Measurements from ENCODE around the gene DENND4C. TPM values are rescaled to one million over a fixed set of nuclear protein-coding genes. Genes with fewer than 3 reads are reported as not detected.

The DENND4C gene
- total RNA-seq, 1 experiment from 2014 or later = 26.6 TPM

- no peaks in the 10 kb centered on the region for H3K9me3 ChIP-seq (ENCODE audit: control insufficient read depth, low read depth, low read length)
- no peak overlapping the region for H3T11ph ChIP-seq (ENCODE audit: low read length)
- Mint-ChIP-seq H3K27ac (no peak overlapping the region), H3K4me3 (no peak overlapping the region), H3K36me3 (ENCODE audit: insufficient read depth in 1 of 3, low read depth in 3 of 3) (peaks cover 6 to 26% (median 9%) of the 10 kb centered on the region in 3 experiments; a peak in 6 of 7 replicates), H3K4me1 (peaks cover 19 to 22% of the 10 kb centered on the region in 2 experiments), H3K27me3 (ENCODE audit: low read depth) (peaks cover 14% of the 10 kb centered on the region), H3K9me3 (peaks cover 12 to 20% of the 10 kb centered on the region in 2 experiments)
- no peak for TF ChIP-seq CTCF (conservative IDR thresholded peaks at IDR 0.05)
- no peak overlapping the region for H2AFZ ChIP-seq (ENCODE audit: low read length)
- peaks cover 17% of the 10 kb centered on the region for H3K23me2 ChIP-seq (ENCODE audit: insufficient read length, low read depth, low read length, poor library complexity, severe bottlenecking)
- H3K79me2 ChIP-seq (ENCODE audit: insufficient read depth, low read length) = no peaks in the 10 kb centered on the region; the same call in 1 of the 2 replicates
- H3K9ac ChIP-seq (ENCODE audit: extremely low read depth, insufficient read length, low read length) = no peak overlapping the region
- H3K27me3 ChIP-seq (ENCODE audit: insufficient read depth, low read length) = peaks cover 3% of the 10 kb centered on the region; the same call in 1 of the 2 replicates
- H3K4me1 ChIP-seq (ENCODE audit: insufficient read depth, low read length) = 0 out of 2 replicates have a peak, but pooled peaks cover 5% of the 10 kb centered on the region
- no peak overlapping the region for H2AK5ac ChIP-seq (ENCODE audit: insufficient read length, low read length)
- H2BK12ac ChIP-seq (ENCODE audit: insufficient read length, low read depth, low read length) = no peak overlapping the region
- no peak overlapping the region for H4K91ac ChIP-seq (ENCODE audit: insufficient read length, low read depth, low read length)
- no peak overlapping the region for H2BK20ac ChIP-seq (ENCODE audit: low read depth, low read length, poor library complexity, severe bottlenecking)
- no peak overlapping the region for H3K4ac ChIP-seq (ENCODE audit: low read depth, low read length)
- H4K5ac ChIP-seq (ENCODE audit: insufficient read length, low read depth, low read length) = no peak overlapping the region
- H4K20me1 ChIP-seq (ENCODE audit: control insufficient read depth, insufficient read depth, insufficient read length) = no peaks in the 10 kb centered on the region
- H3K14ac ChIP-seq (ENCODE audit: insufficient read depth, low read length) = no peak overlapping the region
- no peak overlapping the region for H4K8ac ChIP-seq (replicated peaks; ENCODE audit: insufficient read length, low read depth, low read length)
- no peak overlapping the region for H3K27ac ChIP-seq (ENCODE audit: insufficient read length, low read depth, low read length)
- no peak overlapping the region for H2BK5ac ChIP-seq (ENCODE audit: insufficient read length, low read length)
- H3K18ac ChIP-seq (ENCODE audit: insufficient read length, low read depth, low read length) = no peak overlapping the region
- no peak overlapping the region for H2BK120ac ChIP-seq (ENCODE audit: low read depth, low read length, poor library complexity, severe bottlenecking)
- no peak overlapping the region for H2BK15ac ChIP-seq (ENCODE audit: low read depth, low read length)
- DNase-seq = no peak
- H3K56ac ChIP-seq (ENCODE audit: insufficient read length, low read depth, low read length) = no peak overlapping the region
- no peak overlapping the region for H3K4me2 ChIP-seq (ENCODE audit: insufficient read depth, insufficient read length, low read length)
- no CpG with 5 or more reads among the region's 1 CpG for WGBS (ENCODE audit: extremely low coverage, insufficient read length, low lambda C conversion rate)
- no peak overlapping the region for H3K23ac ChIP-seq (ENCODE audit: insufficient read length, low read depth, low read length)
- H3K79me1 ChIP-seq (ENCODE audit: insufficient read depth, low read depth, low read length, poor library complexity, severe bottlenecking) = no peaks in the 10 kb centered on the region
Observed at GRCh38 chr9:19405771-19406170, 175.3 kb downstream of the DENND4C start.

Data from H9 (cell line).